H1 (cell line): Measurements from ENCODE around the gene GUCY2D.

ENCODE experiments used
- CEBPB ChIP-seq: IDR thresholded peaks from 2 replicates; pipeline ENCODE4 v1.6.1; 2012; ENCODE audit warnings: low read depth, low read length
- CHD2 ChIP-seq: IDR thresholded peaks from 2 replicates; pipeline ENCODE4 v1.6.1; 2012; ENCODE audit warnings: low read length, improper control_type of control experiment
- EP300 ChIP-seq, 2 experiments: IDR thresholded peaks; 1 replicate in 1 of 2; 2 replicates in 1 of 2; pipeline ENCODE4 v1.6.1; 2011 to 2012; ENCODE audit warnings: low read depth in 2 of 2, low read length in 2 of 2, mild to moderate bottlenecking in 2 of 2, borderline replicate concordance in 1 of 2, inconsistent platforms in 1 of 2, moderate library complexity in 1 of 2
- EZH2 ChIP-seq: fragments of 200-600 bp; sonication (generic); IDR thresholded peaks from 2 replicates; pipeline ENCODE4 v1.7.1; 2012; ENCODE audit warnings: low read depth, mild to moderate bottlenecking, moderate library complexity, low read length, inconsistent platforms; ENCODE audit not compliant: severe bottlenecking
- GABPA ChIP-seq: IDR thresholded peaks from 2 replicates; pipeline ENCODE4 v1.6.1; 2011; ENCODE audit warnings: mild to moderate bottlenecking, low read length, moderate library complexity, borderline replicate concordance; ENCODE audit not compliant: insufficient read depth
- HDAC6 ChIP-seq: IDR thresholded peaks from one replicate; pipeline ENCODE4 v1.7.1; 2012; ENCODE audit warnings: low read depth, mild to moderate bottlenecking, inconsistent platforms, low read length, moderate library complexity
- JUN ChIP-seq: IDR thresholded peaks from 2 replicates; pipeline ENCODE4 v1.6.1; 2011; ENCODE audit warnings: low read depth, mild to moderate bottlenecking, improper control_type of control experiment, low read length
- POLR2AphosphoS5 ChIP-seq: IDR thresholded peaks from 2 replicates; pipeline ENCODE4 v1.6.1; 2011; ENCODE audit warnings: low read depth, low read length
- RAD21 ChIP-seq, 2 experiments: IDR thresholded peaks in 1 of 2; conservative IDR thresholded peaks in 1 of 2; 2 replicates each; pipeline ENCODE4 v1.6.1; 2011; ENCODE audit warnings: low read depth in 2 of 2, low read length in 2 of 2, improper control_type of control experiment in 1 of 2, inconsistent platforms in 1 of 2, mild to moderate bottlenecking in 1 of 2, moderate library complexity in 1 of 2
- SIRT6 ChIP-seq: IDR thresholded peaks from one replicate; pipeline ENCODE4 v1.7.1; 2012; ENCODE audit warnings: low read length, inconsistent platforms
- TAF1 ChIP-seq: IDR thresholded peaks from 2 replicates; pipeline ENCODE4 v1.6.1; 2011; ENCODE audit warnings: mild to moderate bottlenecking, low read depth, low read length
- TF ChIP-seq, protein P1 (sequence below), 3 experiments: IDR thresholded peaks; 1 replicate in 2 of 3; 2 replicates in 1 of 3; pipeline versions ENCODE4 v1.5.1 to v1.6.1; 2011; ENCODE audit warnings: low read length in 3 of 3, mild to moderate bottlenecking in 3 of 3, inconsistent platforms in 2 of 3, low read depth in 1 of 3, moderate library complexity in 1 of 3; ENCODE audit not compliant: insufficient read depth in 1 of 3; ENCODE audit errors: control extremely low read depth in 1 of 3

- TF ChIP-seq GABPA (no peak), CEBPB (no peak), EZH2 (no peak), JUN (no peak), EP300 (IDR thresholded peaks at IDR 0.05; ENCODE audit: borderline replicate concordance in 1 of 2, low read depth in 2 of 2, low read length in 2 of 2) (no peak), RAD21 (IDR thresholded peaks at IDR 0.05 in 1 of 2, conservative IDR thresholded peaks at IDR 0.05 in 1 of 2; ENCODE audit: low read depth in 2 of 2, low read length in 2 of 2) (no peak), TAF1 (no peak), CHD2 (no peak), HDAC6 (no peak), SIRT6 (no peak), POLR2AphosphoS5 (no peak)
- TF ChIP-seq, protein P1, sequence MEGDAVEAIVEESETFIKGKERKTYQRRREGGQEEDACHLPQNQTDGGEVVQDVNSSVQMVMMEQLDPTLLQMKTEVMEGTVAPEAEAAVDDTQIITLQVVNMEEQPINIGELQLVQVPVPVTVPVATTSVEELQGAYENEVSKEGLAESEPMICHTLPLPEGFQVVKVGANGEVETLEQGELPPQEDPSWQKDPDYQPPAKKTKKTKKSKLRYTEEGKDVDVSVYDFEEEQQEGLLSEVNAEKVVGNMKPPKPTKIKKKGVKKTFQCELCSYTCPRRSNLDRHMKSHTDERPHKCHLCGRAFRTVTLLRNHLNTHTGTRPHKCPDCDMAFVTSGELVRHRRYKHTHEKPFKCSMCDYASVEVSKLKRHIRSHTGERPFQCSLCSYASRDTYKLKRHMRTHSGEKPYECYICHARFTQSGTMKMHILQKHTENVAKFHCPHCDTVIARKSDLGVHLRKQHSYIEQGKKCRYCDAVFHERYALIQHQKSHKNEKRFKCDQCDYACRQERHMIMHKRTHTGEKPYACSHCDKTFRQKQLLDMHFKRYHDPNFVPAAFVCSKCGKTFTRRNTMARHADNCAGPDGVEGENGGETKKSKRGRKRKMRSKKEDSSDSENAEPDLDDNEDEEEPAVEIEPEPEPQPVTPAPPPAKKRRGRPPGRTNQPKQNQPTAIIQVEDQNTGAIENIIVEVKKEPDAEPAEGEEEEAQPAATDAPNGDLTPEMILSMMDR (IDR thresholded peaks at IDR 0.05; ENCODE audit: control extremely low read depth in 1 of 3, insufficient read depth in 1 of 3, low read depth in 1 of 3, low read length in 3 of 3) = no peak
These were observed 9.5 kb upstream of the GUCY2D start for GRCh38 chr17:7992924-7993323.
